Smooth muscle cell (in vitro differentiated cells): ENCODE data around the gene OR2W3. TPM values are rescaled to one million over a fixed set of nuclear protein-coding genes. Genes with fewer than 3 reads are reported as not detected.

ENCODE experiments used
- DNase-seq: peaks from one replicate; lab custom pipeline; 2025; ENCODE audit not compliant: unreplicated experiment; lab: John Stamatoyannopoulos, UW
- H2AFZ ChIP-seq: fragments of 200-600 bp; sonication (generic); 2 replicates; pipeline ENCODE4 v1.6.0; 2016; ENCODE audit warnings: antibody characterized with exemption, low read depth, mild to moderate bottlenecking
- H3F3A ChIP-seq: fragments of 200-600 bp; sonication (generic); 2 replicates; pipeline ENCODE4 v1.6.0; 2017; ENCODE audit warnings: antibody characterized with exemption, low read depth
- H3K27ac ChIP-seq: fragments of 200-600 bp; sonication (generic); 2 replicates; pipeline ENCODE4 v1.5.1; 2016; ENCODE audit warnings: low read depth, mild to moderate bottlenecking
- H3K27me3 ChIP-seq: fragments of 200-600 bp; sonication (generic); 2 replicates; pipeline ENCODE4 v1.6.1; 2016; ENCODE audit warnings: low read depth, mild to moderate bottlenecking
- H3K36me3 ChIP-seq: fragments of 200-600 bp; sonication (generic); 2 replicates; pipeline ENCODE4 v1.5.1; 2016; ENCODE audit warnings: low read depth
- H3K4me1 ChIP-seq: fragments of 200-600 bp; sonication (generic); 2 replicates; pipeline ENCODE4 v1.5.1; 2016; ENCODE audit warnings: low read depth
- H3K4me2 ChIP-seq: fragments of 200-600 bp; sonication (generic); 2 replicates; pipeline ENCODE4 v1.6.0; 2016; ENCODE audit warnings: mild to moderate bottlenecking
- H3K4me3 ChIP-seq: fragments of 200-600 bp; sonication (generic); 2 replicates; pipeline ENCODE4 v1.5.1; 2016; ENCODE audit warnings: mild to moderate bottlenecking
- H3K79me2 ChIP-seq: fragments of 200-600 bp; sonication (generic); 2 replicates; pipeline ENCODE4 v1.6.0; 2016; ENCODE audit warnings: low read depth, mild to moderate bottlenecking
- H3K9ac ChIP-seq: fragments of 200-600 bp; sonication (generic); 2 replicates; pipeline ENCODE4 v1.6.0; 2016; ENCODE audit warnings: low read depth
- H3K9me3 ChIP-seq: fragments of 200-600 bp; sonication (generic); replicated peaks from 2 replicates; pipeline ENCODE4 v1.5.1; 2016; ENCODE audit warnings: low read depth
- H4K20me1 ChIP-seq: fragments of 200-600 bp; sonication (generic); 2 replicates; pipeline ENCODE4 v1.6.0; 2016; ENCODE audit warnings: low read depth
- CTCF ChIP-seq: fragments of 200-600 bp; sonication (generic); IDR thresholded peaks from 2 replicates; pipeline ENCODE4 v1.5.1; 2017; ENCODE audit warnings: borderline replicate concordance, mild to moderate bottlenecking, antibody characterized with exemption; ENCODE audit not compliant: insufficient read depth, poor library complexity, severe bottlenecking
- WGBS: methylation state at CpG from one replicate; pipeline ENCODE4 v1.1.7; 2016; ENCODE audit warnings: low lambda C conversion rate; 5-methylcytosine and 5-hydroxymethylcytosine counted together
- polyA plus RNA-seq: library from polyadenylated mRNA; unstranded; fragments of >200 nt; fragmentation: Nextera tagmentation; extraction: Ambion mirVana; gene quantifications from 2 replicates; pipeline ENCODE4 v1.2.1, GENCODE V29; 2016
- total RNA-seq: library from RNA; depleted of rRNA; stranded (reverse); fragments of >200 nt; gene quantifications from 2 replicates; pipeline ENCODE4 v1.2.3, GENCODE V29; 2014

OR2W3 gene
- total and polyA plus RNA-seq, 2 experiments from 2014 or later: not detected

GRCh38 chr1:247854899-247855545 is 40.4 kb upstream of the OR2W3 start:
- H2AFZ ChIP-seq: no peak overlapping the region
- no peaks in the 10 kb centered on the region for H3K79me2 ChIP-seq
- no peaks in the 10 kb centered on the region for H3K36me3 ChIP-seq
- H3K27me3 ChIP-seq: no peaks in the 10 kb centered on the region
- H3K27ac ChIP-seq: no peak overlapping the region
- 67% methylated on average over 14 of the region's 14 CpGs for WGBS
- H3K9me3 ChIP-seq: peaks cover 3% of the 10 kb centered on the region
- no peak for DNase-seq
- TF ChIP-seq CTCF: no peak
- H3K4me2 ChIP-seq: no peak overlapping the region
- H3K9ac ChIP-seq: no peak overlapping the region
- no peaks in the 10 kb centered on the region for H3K4me1 ChIP-seq
- no peaks in the 10 kb centered on the region for H4K20me1 ChIP-seq
- H3F3A ChIP-seq: no peaks in the 10 kb centered on the region
- H3K4me3 ChIP-seq: no peak overlapping the region

- Histone ChIP-seq H3K27ac (no peak overlapping the region), H3K36me3 (no peaks in the 10 kb centered on the region), H4K20me1 (no peaks in the 10 kb centered on the region), H3K4me1 (no peaks in the 10 kb centered on the region), H3K79me2 (no peaks in the 10 kb centered on the region), H3K4me2 (no peak overlapping the region), H2AFZ (no peak overlapping the region), H3K4me3 (no peak overlapping the region), H3K9ac (no peak overlapping the region), H3K27me3 (no peaks in the 10 kb centered on the region), H3F3A (no peaks in the 10 kb centered on the region), H3K9me3 (peaks cover 3% of the 10 kb centered on the region)
- no peak for DNase-seq
- TF ChIP-seq CTCF: no peak
- 76% methylated on average over 4 of the region's 4 CpGs for WGBS
Observed at GRCh38 chr1:247855911-247856310, 39.5 kb upstream of the OR2W3 start.

- H3K4me3 ChIP-seq: no peak within 1 kb of the TSS
- no peak for TF ChIP-seq CTCF
- no peak within 1 kb of the TSS for H3K4me2 ChIP-seq
- H3K36me3 ChIP-seq: no peaks in the 10 kb centered on the region
- H3K27me3 ChIP-seq: no peaks in the 10 kb centered on the region
- DNase-seq: no peak
- H3K9ac ChIP-seq: no peak within 1 kb of the TSS
- H2AFZ ChIP-seq: no peak within 1 kb of the TSS
- H3K9me3 ChIP-seq: peaks cover 3% of the 10 kb centered on the region
- no peaks in the 10 kb centered on the region for H3K79me2 ChIP-seq
- H3F3A ChIP-seq: no peaks in the 10 kb centered on the region
- whole genome bisulfite sequencing: 95% methylated on average over 53 of the region's 109 CpGs
- no peak within 1 kb of the TSS for H3K27ac ChIP-seq
- no peaks in the 10 kb centered on the region for H4K20me1 ChIP-seq
- H3K4me1 ChIP-seq: no peaks in the 10 kb centered on the region
Observed at GRCh38 chr1:247857069-247857984, 38.1 kb upstream of the OR2W3 start, which contains the start of gene TRIM58. TSS of gene TRIM58 (plus strand) at chr1:247857187. CDS start at chr1:247857247, 60 bp downstream.
